ENCODE results near the gene VSIG2.

VSIG2 gene

DNA sequence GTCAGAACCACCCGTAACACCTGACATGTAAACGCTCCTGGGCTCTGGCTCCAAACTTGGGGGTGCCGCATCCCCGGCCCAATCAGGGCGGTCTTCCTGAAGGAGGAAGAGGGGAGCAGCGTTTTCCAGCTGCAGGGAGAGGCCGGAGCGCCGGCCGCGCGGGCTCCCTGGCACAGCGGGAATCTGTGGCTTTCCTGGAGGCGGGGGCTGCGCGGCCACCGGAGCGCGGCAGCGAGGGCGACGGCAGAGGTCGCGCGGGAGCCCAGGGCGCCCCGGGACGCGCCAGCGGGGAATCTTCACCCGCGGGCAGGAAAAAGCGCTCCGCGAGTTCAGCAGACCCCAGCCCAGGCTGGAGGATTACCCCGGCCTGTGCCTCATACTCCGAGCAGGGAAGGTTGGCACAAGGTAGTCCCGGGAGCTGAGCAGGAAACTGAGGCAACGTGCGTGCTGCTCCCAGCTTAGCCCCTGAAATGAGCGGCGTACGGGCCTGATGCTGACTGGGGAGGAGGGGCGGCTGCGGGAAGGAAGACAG is 10.6 kb upstream of the VSIG2 start:
- DNase-seq, result no peak

DNA sequence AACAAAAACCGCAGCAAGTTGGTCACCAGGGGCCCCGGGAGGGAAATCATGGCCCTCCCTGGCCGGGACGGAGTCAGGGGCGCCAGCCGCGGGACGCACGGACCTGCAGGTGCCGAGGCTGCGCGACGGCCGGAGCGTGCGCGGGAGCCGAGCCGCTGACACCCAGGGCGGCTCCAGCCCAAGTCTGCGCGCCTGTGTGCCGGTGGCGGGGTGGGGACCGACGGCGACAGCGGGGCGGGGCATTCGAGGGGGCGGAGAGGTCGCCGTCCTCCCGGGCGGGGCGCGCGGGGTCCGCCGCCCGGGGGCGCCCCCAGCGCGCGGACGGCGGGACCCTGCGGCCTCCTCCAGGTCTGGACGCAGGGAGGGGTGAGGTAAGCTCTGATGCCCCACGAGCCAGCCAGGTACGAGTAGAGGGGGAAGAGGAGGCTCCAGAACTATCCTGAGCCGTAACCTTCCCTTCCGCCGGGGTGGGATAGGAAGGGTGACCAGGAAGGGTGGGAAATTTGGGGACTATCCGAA is 10.1 kb upstream of the VSIG2 start, which contains the start of gene ESAM:
Gene ESAM (minus strand): TSS at position 186 of the 519 bp plus-strand sequence. CDS start 136 bp downstream, at position 50.
- DNase-seq, result peak; percentile 45

GRCh38 chr11:124761301-124762104 is 9.4 kb upstream of the VSIG2 start:
- no peak for DNase-seq

DNA sequence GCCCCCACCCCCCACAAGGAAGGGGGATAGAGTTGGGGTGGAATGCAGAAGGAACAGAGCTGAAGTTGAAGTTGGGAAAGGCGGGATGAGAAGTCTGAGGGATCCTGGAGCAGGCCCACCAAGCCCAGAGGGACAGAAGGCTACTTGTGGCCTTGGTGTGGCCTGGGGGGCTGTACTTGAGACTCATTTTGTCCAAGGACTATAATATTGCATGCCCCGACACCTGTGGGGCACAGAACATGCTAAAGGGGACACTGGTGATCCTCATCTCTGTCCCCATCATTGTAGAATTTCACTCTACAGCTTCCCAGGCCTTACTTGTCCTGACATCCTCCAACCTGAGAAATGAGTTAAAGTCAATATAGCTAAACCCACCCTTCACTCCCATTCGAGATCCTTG is 8.8 kb upstream of the VSIG2 start:
- DNase-seq, result no peak

GRCh38 chr11:124760205-124760652 is 8.2 kb upstream of the VSIG2 start:
- no peak for DNase-seq

DNA sequence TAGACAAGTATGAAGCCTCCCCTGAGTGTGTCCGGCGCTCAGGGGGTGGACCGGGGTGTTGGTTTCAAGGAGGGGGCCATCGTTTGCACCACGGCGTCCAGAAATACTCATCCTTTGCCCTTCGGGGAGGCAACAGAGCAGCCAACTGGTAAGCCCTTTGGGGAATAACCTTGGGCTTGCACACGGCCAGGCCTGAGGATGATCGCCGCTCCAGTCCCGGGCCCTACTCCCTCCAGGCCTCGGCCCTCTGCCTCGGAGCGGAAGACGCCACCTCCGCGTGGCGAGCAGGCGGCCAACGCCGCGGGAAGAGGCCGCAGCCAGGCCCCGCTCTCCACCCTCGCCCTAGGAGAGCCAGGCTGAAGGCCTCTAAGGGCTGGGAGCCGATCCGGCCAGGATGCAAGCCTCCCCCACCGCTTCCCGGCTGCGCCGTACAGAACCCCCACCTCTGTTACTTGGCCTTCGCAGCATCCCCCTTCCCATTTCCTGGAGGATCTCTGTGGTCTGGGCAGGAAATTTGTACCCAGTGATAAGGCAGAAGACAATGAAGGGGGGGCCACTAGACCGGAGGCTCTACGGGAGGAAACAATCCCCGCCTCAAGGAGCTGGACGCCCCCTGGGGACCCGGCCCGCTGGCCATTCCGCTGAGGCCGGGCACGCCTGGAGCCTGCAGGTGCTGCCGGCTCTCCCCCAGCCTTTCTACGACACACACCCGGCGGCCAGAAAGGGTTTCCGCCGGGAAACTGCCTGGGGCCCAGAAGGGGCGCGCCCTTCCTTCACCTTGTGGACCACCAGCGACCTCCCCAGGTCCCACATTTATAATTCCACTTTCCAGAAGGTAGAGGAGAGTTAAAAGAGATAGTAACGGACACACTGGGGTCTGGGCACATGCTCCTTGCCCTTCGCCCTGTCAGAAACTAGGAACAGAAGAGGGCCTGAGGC is 7.5 kb upstream of the VSIG2 start:
- no peak for DNase-seq

DNA sequence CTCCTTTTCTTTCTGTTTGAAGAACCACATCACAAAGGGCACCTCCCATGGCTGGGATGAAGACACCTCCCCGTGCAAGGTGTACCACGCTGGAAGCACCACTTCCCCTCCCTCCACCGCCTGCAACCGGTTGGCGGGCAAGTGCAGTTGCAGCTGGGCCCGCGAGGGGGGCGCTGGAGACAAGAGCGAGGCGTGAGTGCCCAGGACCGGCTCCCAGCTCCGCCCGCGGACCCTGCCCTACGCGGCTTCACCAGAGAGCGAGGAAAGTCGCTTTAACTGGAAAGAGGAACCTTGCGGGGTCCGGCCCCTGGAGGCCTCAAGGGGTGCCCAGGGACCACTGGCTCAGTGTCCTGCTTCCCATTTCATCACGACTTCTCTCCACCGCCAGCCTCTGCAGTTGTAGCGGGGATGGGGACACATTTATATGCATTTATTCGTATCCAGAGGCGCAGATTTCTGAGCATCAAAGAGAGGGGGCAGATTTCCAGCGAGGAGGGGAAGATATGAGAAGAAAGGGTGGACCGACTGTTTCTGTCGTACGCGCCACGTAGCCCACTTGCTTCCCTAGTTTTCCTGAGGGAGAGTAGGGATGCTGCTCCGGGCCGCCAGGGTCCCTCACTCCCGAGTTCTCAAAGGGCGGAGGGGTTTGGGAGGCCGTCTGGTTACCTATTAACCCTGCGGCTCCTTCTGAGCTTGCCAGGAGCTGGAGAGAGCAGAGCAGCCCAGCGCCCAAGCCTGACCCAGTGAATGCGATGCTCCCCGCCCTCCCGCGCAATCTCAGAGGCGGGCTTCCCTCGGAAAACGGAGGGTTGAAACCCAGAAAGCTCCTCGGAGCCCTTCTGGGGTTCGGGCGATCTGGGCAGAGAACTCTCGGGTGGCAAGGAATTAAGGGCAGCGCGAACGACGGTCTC is 6.6 kb upstream of the VSIG2 start:
- peak; percentile 72 for DNase-seq

- DNase-seq, result no peak
Measured at GRCh38 chr11:124757320-124757719, 5.3 kb upstream of the VSIG2 start.

DNA sequence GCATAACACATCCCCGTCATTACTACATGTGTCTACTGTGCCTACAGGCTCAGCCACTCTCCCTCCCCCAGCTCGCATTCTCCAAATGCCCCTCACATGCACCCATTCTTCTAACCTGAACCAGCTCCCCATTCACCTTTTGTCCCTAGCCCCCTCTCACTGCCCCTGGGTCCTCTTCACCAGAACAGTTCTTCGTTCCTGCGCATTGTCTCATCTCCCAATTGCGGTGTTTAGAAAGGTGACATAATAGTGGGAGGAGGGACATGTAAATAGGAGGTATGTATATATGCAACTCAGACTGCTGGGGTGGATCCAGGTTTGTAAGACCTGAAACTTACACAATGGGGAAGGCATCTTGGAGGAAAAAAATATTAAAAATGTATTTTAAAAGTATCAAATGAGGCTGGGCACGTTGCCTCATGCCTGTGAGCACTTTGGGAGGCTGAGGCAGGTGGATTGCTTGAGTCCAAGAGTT is 4.7 kb upstream of the VSIG2 start:
- DNase-seq, result no peak

DNA sequence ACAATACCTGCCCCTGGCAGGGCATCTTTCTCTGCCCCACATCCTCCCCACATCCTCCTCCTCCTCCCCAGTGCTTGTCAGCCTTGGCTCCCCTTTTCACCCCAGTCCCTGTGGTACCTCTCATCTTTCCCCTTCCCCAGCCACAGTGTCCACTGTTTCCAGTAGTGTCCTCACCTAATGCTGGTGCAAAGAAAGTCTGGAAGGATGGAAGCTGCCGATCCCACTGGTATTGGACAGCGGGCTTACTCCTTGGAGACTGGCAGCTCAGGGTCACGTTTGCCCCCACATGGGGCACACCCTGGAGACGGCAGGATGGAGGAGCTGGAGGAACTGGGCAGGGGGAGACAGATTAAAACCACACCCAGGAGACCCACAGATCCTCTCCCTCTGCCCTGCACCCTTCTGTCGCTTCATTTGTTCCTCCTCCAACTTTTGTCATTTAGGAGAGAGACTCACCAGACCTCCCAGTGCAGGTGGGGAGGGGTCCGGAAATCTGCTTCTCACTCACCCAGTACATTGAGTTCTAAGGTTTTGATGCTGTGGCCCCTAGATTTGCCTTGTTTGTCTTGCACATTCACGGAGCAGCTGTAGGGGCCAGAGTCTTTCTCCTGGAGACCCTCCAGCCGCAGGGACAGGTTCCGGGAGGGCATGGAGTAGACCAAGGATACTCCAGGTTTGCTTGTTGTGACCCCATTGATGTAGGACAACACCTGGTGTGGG is 4.1 kb upstream of the VSIG2 start:
- no peak for DNase-seq

GRCh38 chr11:124754710-124755109 is 2.7 kb upstream of the VSIG2 start:
- no peak for DNase-seq

GRCh38 chr11:124754309-124754708 is 2.3 kb upstream of the VSIG2 start:
- DNase-seq, result no peak

DNA sequence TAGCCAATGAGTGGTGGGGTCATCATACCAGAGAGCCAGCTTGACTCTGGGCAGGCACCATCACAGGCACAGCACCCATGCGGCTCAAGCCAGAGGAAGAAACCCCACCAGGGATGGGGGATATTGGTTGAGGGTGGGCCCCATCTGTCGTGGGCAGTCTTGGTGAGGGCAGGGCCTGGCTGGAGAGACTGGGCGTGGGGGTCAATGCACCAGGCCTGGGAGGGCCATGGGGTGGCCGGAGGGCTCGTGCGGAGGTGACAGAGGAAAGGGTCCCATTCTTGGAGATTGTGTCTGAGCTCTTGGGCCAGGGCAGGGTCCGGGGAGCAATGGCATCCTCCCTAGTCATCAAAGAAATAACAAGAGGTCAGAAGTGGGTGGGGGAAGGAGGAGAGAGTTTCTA is 1.6 kb upstream of the VSIG2 start:
- DNase-seq, result no peak

GRCh38 chr11:124753205-124753604 is 1.1 kb upstream of the VSIG2 start:
- DNase-seq, result peak; percentile 68

- DNase-seq, result no peak
Measured at GRCh38 chr11:124752471-124753102, 532 bp upstream of the VSIG2 start.

GRCh38 chr11:124751391-124751740 is 689 bp downstream of the VSIG2 start:
- DNase-seq, result no peak

DNA sequence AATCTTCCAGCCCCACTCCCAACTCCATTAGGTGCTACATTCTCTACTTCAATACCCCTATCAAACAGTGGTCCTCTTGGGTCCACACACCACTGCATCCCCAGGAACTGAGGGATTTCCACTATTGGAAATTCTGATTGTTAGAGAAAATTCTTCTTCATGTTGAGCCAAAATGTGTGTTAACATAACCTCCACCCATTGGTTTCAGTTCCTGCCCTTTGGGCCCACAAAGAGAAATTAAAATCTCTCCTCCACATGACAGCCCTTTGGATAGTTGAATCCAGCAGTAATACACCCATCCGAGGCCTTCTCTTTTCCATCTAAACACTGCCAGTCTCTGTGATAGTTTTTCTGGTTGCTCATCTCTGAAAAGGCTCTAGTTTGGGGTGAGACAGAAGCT is 2.1 kb downstream of the VSIG2 start:
- DNase-seq, result peak; percentile 65

GRCh38 chr11:124748481-124749343 is 3.3 kb downstream of the VSIG2 start:
- peak; percentile 54 for DNase-seq

- no peak for DNase-seq
Measured at GRCh38 chr11:124748100-124748418, 4.0 kb downstream of the VSIG2 start.

Data from inflammatory macrophage treated with lipopolysaccharide for 4 hours (primary cell).